HEK293 (cell line): ENCODE measurements around the gene ITSN2.

Experiments
- SP7 ChIP-seq: fragments of 450-650 bp; formaldehyde crosslinking; IDR thresholded peaks from 2 replicates; pipeline ENCODE4 v1.5.1; 2016; ENCODE audit warnings: missing biosample characterization, missing genetic modification characterization
- ZNF157 ChIP-seq: fragments of 450-650 bp; formaldehyde crosslinking; IDR thresholded peaks from 2 replicates; pipeline ENCODE4 v1.5.1; 2016; ENCODE audit warnings: missing biosample characterization, missing genetic modification characterization
- ZNF274 ChIP-seq, 2 experiments: fragments of 200-500 bp in 1 of 2; fragments of 450-650 bp in 1 of 2; sonication (Bioruptor generic) in 1 of 2; formaldehyde crosslinking in 1 of 2; IDR thresholded peaks; 2 replicates each; pipeline versions ENCODE4 v1.5.1 to v1.6.1; 2014 to 2016; ENCODE audit warnings: borderline replicate concordance in 1 of 2, inconsistent platforms in 1 of 2, low read length in 1 of 2, missing biosample characterization in 1 of 2, missing genetic modification characterization in 1 of 2
- ZNF341 ChIP-seq: fragments of 450-650 bp; formaldehyde crosslinking; IDR thresholded peaks from 2 replicates; pipeline ENCODE4; 2016; ENCODE audit warnings: low read depth, missing biosample characterization, missing genetic modification characterization
- ZNF561 ChIP-seq: fragments of 450-650 bp; IDR thresholded peaks from 2 replicates; pipeline ENCODE4 v1.5.1; 2018; ENCODE audit warnings: missing biosample characterization, missing genetic modification characterization, borderline replicate concordance
- TF ChIP-seq, protein P1 (sequence below): fragments of 450-650 bp; formaldehyde crosslinking; IDR thresholded peaks from 2 replicates; pipeline ENCODE4 v1.5.1; 2016; ENCODE audit warnings: missing biosample characterization, missing genetic modification characterization, low read depth
- TF ChIP-seq, protein P2 (sequence below): fragments of 450-650 bp; formaldehyde crosslinking; IDR thresholded peaks from 2 replicates; pipeline ENCODE4 v1.5.1; 2016; ENCODE audit warnings: missing biosample characterization, missing genetic modification characterization
- TF ChIP-seq, protein P3 (sequence below): fragments of 450-650 bp; formaldehyde crosslinking; IDR thresholded peaks from 2 replicates; pipeline ENCODE4 v1.5.1; 2016; ENCODE audit warnings: missing biosample characterization, missing genetic modification characterization
- TF ChIP-seq, protein P4 (sequence below): fragments of 450-650 bp; formaldehyde crosslinking; conservative IDR thresholded peaks from 2 replicates; pipeline ENCODE4 v1.5.1; 2016; ENCODE audit warnings: low read depth, missing biosample characterization, missing genetic modification characterization

DNA sequence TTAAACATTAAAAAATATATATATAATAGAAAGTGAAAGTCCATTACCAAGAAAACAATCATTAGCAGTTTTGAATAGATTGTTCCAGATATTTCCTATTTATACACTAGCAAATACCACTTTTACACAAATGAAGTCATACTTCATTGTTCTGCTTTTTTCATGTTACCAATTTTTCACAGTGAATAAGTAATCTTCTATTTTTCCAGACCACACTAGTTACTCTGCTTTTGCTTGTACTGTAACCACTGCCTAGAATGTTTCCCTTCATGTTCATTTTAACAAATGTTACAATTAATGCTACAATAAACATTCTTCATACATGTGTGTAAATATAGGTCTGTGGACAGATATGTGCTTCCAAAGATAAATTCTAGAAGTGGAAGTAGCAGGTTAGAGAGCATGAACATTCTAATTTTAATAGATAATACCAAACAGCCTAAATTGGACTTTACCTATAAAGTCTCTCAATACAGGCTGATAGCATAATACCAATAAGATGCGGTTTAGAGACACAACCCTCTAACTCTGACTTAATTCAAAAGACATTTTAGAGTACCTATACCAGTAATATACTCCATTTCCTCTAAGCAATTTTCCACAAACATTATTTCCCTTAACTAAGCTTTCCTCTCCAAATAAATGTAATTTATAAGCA lies 17.0 kb downstream of the ITSN2 start:
- no peak for TF ChIP-seq ZNF341 (tag by site-specific recombination)
- no peak for TF ChIP-seq ZNF561 (tag by site-specific recombination)
- TF ChIP-seq, protein P1, sequence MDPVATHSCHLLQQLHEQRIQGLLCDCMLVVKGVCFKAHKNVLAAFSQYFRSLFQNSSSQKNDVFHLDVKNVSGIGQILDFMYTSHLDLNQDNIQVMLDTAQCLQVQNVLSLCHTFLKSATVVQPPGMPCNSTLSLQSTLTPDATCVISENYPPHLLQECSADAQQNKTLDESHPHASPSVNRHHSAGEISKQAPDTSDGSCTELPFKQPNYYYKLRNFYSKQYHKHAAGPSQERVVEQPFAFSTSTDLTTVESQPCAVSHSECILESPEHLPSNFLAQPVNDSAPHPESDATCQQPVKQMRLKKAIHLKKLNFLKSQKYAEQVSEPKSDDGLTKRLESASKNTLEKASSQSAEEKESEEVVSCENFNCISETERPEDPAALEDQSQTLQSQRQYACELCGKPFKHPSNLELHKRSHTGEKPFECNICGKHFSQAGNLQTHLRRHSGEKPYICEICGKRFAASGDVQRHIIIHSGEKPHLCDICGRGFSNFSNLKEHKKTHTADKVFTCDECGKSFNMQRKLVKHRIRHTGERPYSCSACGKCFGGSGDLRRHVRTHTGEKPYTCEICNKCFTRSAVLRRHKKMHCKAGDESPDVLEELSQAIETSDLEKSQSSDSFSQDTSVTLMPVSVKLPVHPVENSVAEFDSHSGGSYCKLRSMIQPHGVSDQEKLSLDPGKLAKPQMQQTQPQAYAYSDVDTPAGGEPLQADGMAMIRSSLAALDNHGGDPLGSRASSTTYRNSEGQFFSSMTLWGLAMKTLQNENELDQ (tag by site-specific recombination), result no peak
- TF ChIP-seq, protein P2, sequence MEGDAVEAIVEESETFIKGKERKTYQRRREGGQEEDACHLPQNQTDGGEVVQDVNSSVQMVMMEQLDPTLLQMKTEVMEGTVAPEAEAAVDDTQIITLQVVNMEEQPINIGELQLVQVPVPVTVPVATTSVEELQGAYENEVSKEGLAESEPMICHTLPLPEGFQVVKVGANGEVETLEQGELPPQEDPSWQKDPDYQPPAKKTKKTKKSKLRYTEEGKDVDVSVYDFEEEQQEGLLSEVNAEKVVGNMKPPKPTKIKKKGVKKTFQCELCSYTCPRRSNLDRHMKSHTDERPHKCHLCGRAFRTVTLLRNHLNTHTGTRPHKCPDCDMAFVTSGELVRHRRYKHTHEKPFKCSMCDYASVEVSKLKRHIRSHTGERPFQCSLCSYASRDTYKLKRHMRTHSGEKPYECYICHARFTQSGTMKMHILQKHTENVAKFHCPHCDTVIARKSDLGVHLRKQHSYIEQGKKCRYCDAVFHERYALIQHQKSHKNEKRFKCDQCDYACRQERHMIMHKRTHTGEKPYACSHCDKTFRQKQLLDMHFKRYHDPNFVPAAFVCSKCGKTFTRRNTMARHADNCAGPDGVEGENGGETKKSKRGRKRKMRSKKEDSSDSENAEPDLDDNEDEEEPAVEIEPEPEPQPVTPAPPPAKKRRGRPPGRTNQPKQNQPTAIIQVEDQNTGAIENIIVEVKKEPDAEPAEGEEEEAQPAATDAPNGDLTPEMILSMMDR, result no peak
- no peak for TF ChIP-seq ZNF157 (tag by site-specific recombination)
- TF ChIP-seq, protein P3, sequence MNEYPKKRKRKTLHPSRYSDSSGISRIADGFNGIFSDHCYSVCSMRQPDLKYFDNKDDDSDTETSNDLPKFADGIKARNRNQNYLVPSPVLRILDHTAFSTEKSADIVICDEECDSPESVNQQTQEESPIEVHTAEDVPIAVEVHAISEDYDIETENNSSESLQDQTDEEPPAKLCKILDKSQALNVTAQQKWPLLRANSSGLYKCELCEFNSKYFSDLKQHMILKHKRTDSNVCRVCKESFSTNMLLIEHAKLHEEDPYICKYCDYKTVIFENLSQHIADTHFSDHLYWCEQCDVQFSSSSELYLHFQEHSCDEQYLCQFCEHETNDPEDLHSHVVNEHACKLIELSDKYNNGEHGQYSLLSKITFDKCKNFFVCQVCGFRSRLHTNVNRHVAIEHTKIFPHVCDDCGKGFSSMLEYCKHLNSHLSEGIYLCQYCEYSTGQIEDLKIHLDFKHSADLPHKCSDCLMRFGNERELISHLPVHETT (tag by site-specific recombination), result no peak
- TF ChIP-seq, protein P4, sequence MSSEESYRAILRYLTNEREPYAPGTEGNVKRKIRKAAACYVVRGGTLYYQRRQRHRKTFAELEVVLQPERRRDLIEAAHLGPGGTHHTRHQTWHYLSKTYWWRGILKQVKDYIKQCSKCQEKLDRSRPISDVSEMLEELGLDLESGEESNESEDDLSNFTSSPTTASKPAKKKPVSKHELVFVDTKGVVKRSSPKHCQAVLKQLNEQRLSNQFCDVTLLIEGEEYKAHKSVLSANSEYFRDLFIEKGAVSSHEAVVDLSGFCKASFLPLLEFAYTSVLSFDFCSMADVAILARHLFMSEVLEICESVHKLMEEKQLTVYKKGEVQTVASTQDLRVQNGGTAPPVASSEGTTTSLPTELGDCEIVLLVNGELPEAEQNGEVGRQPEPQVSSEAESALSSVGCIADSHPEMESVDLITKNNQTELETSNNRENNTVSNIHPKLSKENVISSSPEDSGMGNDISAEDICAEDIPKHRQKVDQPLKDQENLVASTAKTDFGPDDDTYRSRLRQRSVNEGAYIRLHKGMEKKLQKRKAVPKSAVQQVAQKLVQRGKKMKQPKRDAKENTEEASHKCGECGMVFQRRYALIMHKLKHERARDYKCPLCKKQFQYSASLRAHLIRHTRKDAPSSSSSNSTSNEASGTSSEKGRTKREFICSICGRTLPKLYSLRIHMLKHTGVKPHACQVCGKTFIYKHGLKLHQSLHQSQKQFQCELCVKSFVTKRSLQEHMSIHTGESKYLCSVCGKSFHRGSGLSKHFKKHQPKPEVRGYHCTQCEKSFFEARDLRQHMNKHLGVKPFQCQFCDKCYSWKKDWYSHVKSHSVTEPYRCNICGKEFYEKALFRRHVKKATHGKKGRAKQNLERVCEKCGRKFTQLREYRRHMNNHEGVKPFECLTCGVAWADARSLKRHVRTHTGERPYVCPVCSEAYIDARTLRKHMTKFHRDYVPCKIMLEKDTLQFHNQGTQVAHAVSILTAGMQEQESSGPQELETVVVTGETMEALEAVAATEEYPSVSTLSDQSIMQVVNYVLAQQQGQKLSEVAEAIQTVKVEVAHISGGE (tag by site-specific recombination), result no peak
- no peak for TF ChIP-seq ZNF274 (IDR thresholded peaks at IDR 0.05; ENCODE audit: low read length)
- no peak for TF ChIP-seq ZNF274 (tag by site-specific recombination; IDR thresholded peaks at IDR 0.05; ENCODE audit: borderline replicate concordance)
- TF ChIP-seq SP7 (tag by site-specific recombination), result no peak
